ENCODE data around the gene RXRA.

DNA sequence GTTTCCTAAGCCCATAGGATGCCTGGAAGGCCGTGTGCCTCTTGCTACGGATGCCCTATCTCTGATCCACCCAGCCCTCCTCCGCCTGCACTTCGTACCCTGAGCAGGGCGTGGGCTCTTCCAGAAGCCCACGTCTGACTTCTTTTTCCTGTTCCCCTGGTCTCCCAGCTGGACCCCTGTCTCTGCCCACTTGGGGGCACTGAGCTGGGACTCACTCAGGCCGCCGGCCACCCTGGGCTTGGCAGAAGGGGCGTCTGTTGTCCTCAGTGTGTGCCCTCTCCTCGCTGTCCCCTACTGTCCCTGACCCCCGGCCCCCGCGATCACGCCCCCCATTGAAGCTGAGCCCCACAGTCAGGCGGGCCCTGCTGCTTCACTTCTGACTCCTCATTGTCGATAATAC, 22.0 kb upstream of the RXRA start:
- TF ChIP-seq CTCF (IDR thresholded peaks at IDR 0.05) = no peak
- no peak for TF ChIP-seq EP300 (IDR thresholded peaks at IDR 0.05)
- no peak for TF ChIP-seq POLR2AphosphoS5 (IDR thresholded peaks at IDR 0.05)

Data from upper lobe of left lung (tissue), 4 donors.